ENCODE results near the gene KAZN. TPM values are rescaled to one million over a fixed set of nuclear protein-coding genes. Genes with fewer than 3 reads are reported as not detected.
"Not testable (repeated sequence)": the region's sequence is repeated elsewhere in the genome, so short reads cannot be mapped to it uniquely, and the experiment has no call there.

KAZN gene
- polyA plus RNA-seq, 2 of the 4 experiments (the other 2 are of a cell fraction), result 1.3 to 1.9 TPM

GRCh38 chr1:15039901-15040300 is 441.4 kb downstream of the KAZN start:
- TF ChIP-seq RCOR1 (IDR thresholded peaks at IDR 0.05; ENCODE audit: low read depth, low read length) (no peak), E2F6 (IDR thresholded peaks at IDR 0.05; ENCODE audit: borderline replicate concordance, low read depth) (no peak), USF2 (IDR thresholded peaks at IDR 0.05) (no peak), HES2 (IDR thresholded peaks at IDR 0.05) (no peak), RNF2 (IDR thresholded peaks at IDR 0.05; ENCODE audit: borderline replicate concordance, low read depth) (no peak), CBX8 (IDR thresholded peaks at IDR 0.05) (no peak), KDM5A (IDR thresholded peaks at IDR 0.05) (no peak), HOXA7 (CRISPR knock-in tag; IDR thresholded peaks at IDR 0.05) (no peak), FOSL2 (IDR thresholded peaks at IDR 0.05) (no peak), FOSL2 (CRISPR knock-in tag; IDR thresholded peaks at IDR 0.05) (no peak), JUN (IDR thresholded peaks at IDR 0.05) (no peak), BCL3 (IDR thresholded peaks at IDR 0.05) (no peak), RAD21 (conservative IDR thresholded peaks at IDR 0.05 in 1 of 2, IDR thresholded peaks at IDR 0.05 in 1 of 2) (no peak), EP300 (IDR thresholded peaks at IDR 0.05) (no peak), MAFK (IDR thresholded peaks at IDR 0.05; ENCODE audit: partially characterized antibody) (no peak), FOSB (CRISPR knock-in tag; IDR thresholded peaks at IDR 0.05) (no peak), EHF (CRISPR knock-in tag; IDR thresholded peaks at IDR 0.05) (no peak), CHD2 (IDR thresholded peaks at IDR 0.05; ENCODE audit: low read length, partially characterized antibody) (no peak), CBX2 (IDR thresholded peaks at IDR 0.05; ENCODE audit: borderline replicate concordance, low read depth) (no peak)
- WGBS (ENCODE audit: missing lambda C conversion rate), result 94% methylated on average over 5 of the region's 5 CpGs
- ChIA-PET POLR2A (no interaction called here), CTCF (interaction anchor here (1.1 to 1.9 kb wide), 4 partner anchors 12 to 57 kb away, joined by 3 to 8 read pairs (median 4); no protein-coding TSS in a partner anchor)
- ATAC-seq (no peak), DNase-seq (ENCODE audit: low read depth in 1 of 2, low spot score in 1 of 2) (no peak), FAIRE-seq (no peak)
- Histone ChIP-seq H3K4me2 (no peak overlapping the region), H3K4me1 (no peaks in the 10 kb centered on the region), H3K27ac (no peak overlapping the region), H3K9me3 (no peaks in the 10 kb centered on the region), H3K4me3 (no peak overlapping the region)

GRCh38 chr1:15040685-15041084 is 442.2 kb downstream of the KAZN start:
- H3K27ac ChIP-seq; ATAC-seq; H3K9me3 ChIP-seq; POLR2A ChIA-PET; FAIRE-seq; H3K4me2 ChIP-seq; DNase-seq (ENCODE audit: low read depth in 1 of 2, low spot score in 1 of 2); H3K4me3 ChIP-seq; H3K4me1 ChIP-seq: not testable (repeated sequence)
- CTCF ChIA-PET, result interaction anchor here (0.6 to 1.9 kb wide), 5 partner anchors 11 to 68 kb away, joined by 3 to 8 read pairs (median 3); no protein-coding TSS in a partner anchor
- WGBS (ENCODE audit: missing lambda C conversion rate), result 86% methylated on average over 5 of the region's 5 CpGs

GRCh38 chr1:15042866-15043265 is 444.4 kb downstream of the KAZN start:
- 60% methylated on average over 6 of the region's 8 CpGs for WGBS (ENCODE audit: missing lambda C conversion rate)
- ATAC-seq (no peak), FAIRE-seq (no peak)
- TF ChIP-seq TP53 (CRISPR knock-in tag; IDR thresholded peaks at IDR 0.05) (no peak), NFE2L2 (conservative IDR thresholded peaks at IDR 0.05; ENCODE audit: low read length) (no peak), ESRRA (IDR thresholded peaks at IDR 0.05; ENCODE audit: borderline replicate concordance, low read length) (no peak), CHD4 (IDR thresholded peaks at IDR 0.05; ENCODE audit: borderline replicate concordance) (no peak), CHD2 (IDR thresholded peaks at IDR 0.05; ENCODE audit: low read length, partially characterized antibody) (no peak), ZNF302 (CRISPR knock-in tag; IDR thresholded peaks at IDR 0.05) (no peak), RARB (CRISPR knock-in tag; IDR thresholded peaks at IDR 0.05) (no peak), E2F6 (IDR thresholded peaks at IDR 0.05; ENCODE audit: borderline replicate concordance, low read depth) (no peak), RAD21 (conservative IDR thresholded peaks at IDR 0.05 in 1 of 2, IDR thresholded peaks at IDR 0.05 in 1 of 2) (no peak), HES2 (IDR thresholded peaks at IDR 0.05) (no peak), SMC3 (IDR thresholded peaks at IDR 0.05) (no peak), SREBF2 (IDR thresholded peaks at IDR 0.05) (no peak), MAFK (IDR thresholded peaks at IDR 0.05; ENCODE audit: partially characterized antibody) (no peak), RCOR1 (IDR thresholded peaks at IDR 0.05; ENCODE audit: low read depth, low read length) (no peak), JUNB (IDR thresholded peaks at IDR 0.05) (no peak), POLR2A (IDR thresholded peaks at IDR 0.05; ENCODE audit: low read length) (no peak), ZFP36 (IDR thresholded peaks at IDR 0.05; ENCODE audit: borderline replicate concordance, partially characterized antibody) (no peak), ATOH8 (CRISPR knock-in tag; IDR thresholded peaks at IDR 0.05; ENCODE audit: low read depth) (no peak)

More at GRCh38 chr1:15042866-15043265, 444.4 kb downstream of the KAZN start:
- DNase-seq (ENCODE audit: low read depth in 1 of 2, low spot score in 1 of 2), result no peak
- Histone ChIP-seq H3K4me1 (no peaks in the 10 kb centered on the region), H3K4me3 (no peak overlapping the region), H3K4me2 (no peak overlapping the region), H3K9me3 (no peaks in the 10 kb centered on the region), H3K27ac (no peak overlapping the region)
- CTCF ChIA-PET, result interaction anchor here (1.5 kb wide), 1 partner anchor 16 kb away, joined by 3 read pairs; no protein-coding TSS in a partner anchor
- POLR2A ChIA-PET, result no interaction called here

Measured in A549 (cell line).